Measurements from ENCODE around the gene CBY3. TPM values are rescaled to one million over a fixed set of nuclear protein-coding genes. Genes with fewer than 3 reads are reported as not detected.
"Not testable (repeated sequence)": the region's sequence is repeated elsewhere in the genome, so short reads cannot be mapped to it uniquely, and the experiment has no call there.

Gene CBY3
- total RNA-seq, 1 donor from 2014 or later, result not detected

DNA sequence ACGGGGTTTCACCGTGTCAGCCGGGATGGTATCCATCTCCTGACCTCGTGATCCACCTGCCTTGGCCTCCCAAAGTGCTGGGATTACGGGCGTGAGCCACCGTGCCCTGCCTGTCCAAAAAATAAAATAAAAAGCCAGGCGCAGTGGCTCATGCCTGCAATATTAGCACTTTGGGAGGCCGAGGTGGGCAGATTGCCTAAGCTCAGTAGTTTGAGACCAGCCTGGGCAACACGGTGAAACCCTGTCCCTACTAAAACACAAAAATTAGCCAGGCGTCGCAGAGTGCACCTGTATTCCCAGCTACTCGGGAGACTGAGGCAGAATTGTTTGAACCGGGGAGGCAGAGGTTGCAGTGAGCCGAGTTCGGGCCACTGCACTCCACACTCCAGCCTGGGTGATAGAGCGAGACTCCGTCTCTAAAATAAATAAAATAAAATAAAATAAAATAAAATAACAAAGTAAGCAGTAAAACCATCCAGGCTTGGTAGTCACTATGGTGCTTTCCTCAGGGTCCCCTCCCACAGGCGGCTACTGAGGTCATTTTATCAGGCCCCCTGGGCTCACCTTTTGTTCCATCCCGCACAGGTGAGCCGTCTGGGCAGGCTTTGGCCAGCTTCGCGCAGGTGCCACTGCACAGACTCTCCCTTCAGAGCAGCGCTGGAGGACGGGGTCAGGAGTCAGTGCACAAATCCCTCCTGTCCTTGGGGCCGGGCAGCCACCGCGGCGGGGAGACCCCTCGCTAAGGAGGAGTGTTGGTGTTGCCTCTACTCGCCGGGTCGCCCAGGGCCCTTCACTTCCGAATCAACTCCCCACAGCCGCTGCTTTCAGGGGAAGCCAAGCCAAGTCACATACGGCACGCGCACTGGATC, 47.1 kb downstream of the CBY3 start:
- not testable (repeated sequence) for H2AFZ ChIP-seq (replicated peaks); H3K27ac ChIP-seq; H3K79me2 ChIP-seq (ENCODE audit: low read depth); DNase-seq (ENCODE audit: low spot score); H3F3A ChIP-seq (ENCODE audit: low read depth); H4K20me1 ChIP-seq (ENCODE audit: low read depth); H3K27ac Mint-ChIP-seq; H3K9ac ChIP-seq; H3K27me3 ChIP-seq; H3K4me1 Mint-ChIP-seq; H3K36me3 ChIP-seq; H3K9me3 ChIP-seq (ENCODE audit: low read depth); H3K9me3 Mint-ChIP-seq; H3K27me3 Mint-ChIP-seq (ENCODE audit: insufficient read depth, low read depth); H3K4me1 ChIP-seq; H3K36me3 Mint-ChIP-seq
- peak overlapping the region; percentile 41 for H3K4me3 Mint-ChIP-seq
- H3K4me3 ChIP-seq, result peak overlapping the region; percentile 15
- peak overlapping the region; percentile 49 for H3K4me2 ChIP-seq

Small RNAs within 50 kb of the gene (small RNA-seq; reads per million reads assigned to genes)
- not detected for gene RF00017

Other genes starting within 250 kb of the CBY3 start
- 45.0 and 45.8 TPM in 2 replicates for gene RUFY1, start 130.5 kb downstream of the CBY3 start, total RNA-seq (ENCODE audit: low replicate concordance)
- 795 and 1,138 TPM in 2 replicates for gene HNRNPH1, start 57.4 kb downstream of the CBY3 start, total RNA-seq (ENCODE audit: low replicate concordance)
- 301 and 403 TPM in 2 replicates for gene CANX, start 17.9 kb upstream of the CBY3 start, total RNA-seq (ENCODE audit: low replicate concordance)
- 29.1 and 30.7 TPM in 2 replicates for gene MAML1, start 51.8 kb upstream of the CBY3 start, total RNA-seq (ENCODE audit: low replicate concordance)
- gene LTC4S, start 113.0 kb upstream of the CBY3 start, total RNA-seq (ENCODE audit: low replicate concordance), result 0.81 TPM in 1 of 2 replicates, not detected in the other
- gene MGAT4B, start 125.8 kb upstream of the CBY3 start, total RNA-seq (ENCODE audit: low replicate concordance), result 32.1 and 52.9 TPM in 2 replicates
- gene SQSTM1, start 139.9 kb upstream of the CBY3 start, total RNA-seq (ENCODE audit: low replicate concordance), result 27.6 and 55.0 TPM in 2 replicates
- 68.5 and 73.5 TPM in 2 replicates for gene MRNIP, start 177.8 kb upstream of the CBY3 start, total RNA-seq (ENCODE audit: low replicate concordance)
- 26.7 and 60.1 TPM in 2 replicates for gene TBC1D9B, start 226.9 kb upstream of the CBY3 start, total RNA-seq (ENCODE audit: low replicate concordance)